Activated T-cell treated with anti-CD3 and anti-CD28 coated beads for 48 hours (primary cell): ENCODE measurements around the gene MAP3K13.
A peak's percentile ranks its signal among the peaks of the same experiment; 100 is the strongest.
"Not testable (repeated sequence)": the region's sequence is repeated elsewhere in the genome, so short reads cannot be mapped to it uniquely, and the experiment has no call there.

Experiments used
- DNase-seq: peaks from one replicate; pipeline ENCODE4 v3.0.0-alpha.2; 2020; ENCODE audit warnings: low read depth

MAP3K13 gene

DNA sequence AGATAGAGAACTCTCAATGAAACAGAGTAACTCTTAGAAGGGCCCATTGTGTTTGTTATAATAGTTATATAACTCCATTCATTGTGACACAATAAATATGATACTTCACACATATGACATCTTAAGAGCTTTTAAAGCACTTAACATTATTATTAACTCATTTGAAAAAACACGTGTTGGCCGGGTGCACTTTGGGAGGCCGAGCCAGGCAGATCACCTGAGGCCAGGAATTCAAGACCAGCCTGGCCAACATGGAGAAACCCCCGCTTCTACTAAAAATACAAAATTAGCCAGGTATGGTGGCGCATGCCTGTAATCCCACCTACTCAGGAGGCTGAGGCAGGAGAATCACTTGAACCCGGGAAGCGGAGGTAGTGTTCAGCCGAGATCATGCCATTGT, 88.5 kb downstream of the MAP3K13 start:
- DNase-seq = not testable (repeated sequence)

DNA sequence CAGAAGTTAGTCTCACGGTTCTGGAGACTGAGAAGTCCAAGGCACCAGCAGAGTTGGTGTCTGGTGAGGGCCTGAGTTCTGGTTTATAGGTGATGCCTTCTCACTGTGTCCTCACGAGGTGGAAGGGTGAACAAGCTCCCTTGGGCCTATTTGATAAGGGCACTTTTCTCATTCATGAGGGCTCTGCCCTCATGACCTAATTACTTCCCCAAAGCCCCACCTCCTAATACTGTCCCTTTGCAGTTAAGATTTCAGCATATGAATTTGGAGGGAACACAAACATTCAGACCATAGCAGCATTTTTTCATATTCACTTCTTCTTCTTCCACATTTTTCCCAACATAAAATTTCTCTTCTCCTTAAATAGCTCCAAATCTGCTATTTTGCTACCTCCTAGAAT, 94.4 kb downstream of the MAP3K13 start:
- no peak for DNase-seq

DNA sequence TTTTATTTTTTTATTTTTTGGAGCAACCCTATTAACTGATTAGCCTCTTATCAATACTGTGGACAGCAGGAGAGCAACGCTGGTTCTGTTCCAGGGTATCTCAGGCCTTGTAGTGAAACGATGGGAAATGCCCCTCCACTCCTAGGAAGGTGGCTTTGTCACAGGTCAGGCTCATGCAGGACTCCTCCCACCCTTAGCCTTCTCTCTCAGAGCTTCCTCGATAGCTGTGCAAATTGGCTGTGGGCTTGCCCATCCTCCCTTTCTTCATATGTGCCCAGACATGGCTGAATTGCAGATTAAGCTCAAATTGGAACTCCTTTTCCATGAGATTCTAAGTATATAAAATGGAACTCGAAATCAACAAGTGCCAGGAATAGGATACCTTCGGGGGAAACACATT, 97.4 kb downstream of the MAP3K13 start:
- no peak for DNase-seq

DNA sequence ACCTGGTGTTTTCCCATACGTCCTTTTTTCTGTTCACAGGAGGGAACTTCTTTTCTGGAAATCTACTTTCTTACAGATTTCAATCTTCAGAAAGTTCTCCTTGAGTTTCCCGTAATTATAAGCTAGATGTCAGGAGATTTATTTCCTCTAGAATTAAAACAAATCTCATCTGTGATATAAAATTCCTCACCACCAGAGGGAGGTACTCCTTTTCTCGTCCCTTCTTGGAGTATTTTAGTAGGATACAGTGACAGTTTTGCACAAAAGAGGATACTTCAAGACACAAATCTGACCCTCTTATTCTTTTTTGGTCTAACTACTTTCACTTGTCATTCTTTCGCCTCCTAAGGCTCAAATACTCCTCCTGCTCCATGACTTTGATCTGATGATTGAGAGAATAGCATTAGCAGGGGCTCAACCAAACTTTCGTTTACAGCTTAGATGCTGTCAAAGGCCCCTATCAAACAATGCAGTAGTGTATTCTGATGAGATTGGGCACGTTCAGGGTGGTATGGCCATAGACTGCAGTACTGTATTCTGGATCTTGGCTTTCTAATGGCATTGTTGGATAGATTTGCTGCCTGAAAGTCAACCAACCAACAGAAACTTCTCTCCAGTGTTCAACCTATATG, 97.9 kb downstream of the MAP3K13 start:
- no peak for DNase-seq

DNA sequence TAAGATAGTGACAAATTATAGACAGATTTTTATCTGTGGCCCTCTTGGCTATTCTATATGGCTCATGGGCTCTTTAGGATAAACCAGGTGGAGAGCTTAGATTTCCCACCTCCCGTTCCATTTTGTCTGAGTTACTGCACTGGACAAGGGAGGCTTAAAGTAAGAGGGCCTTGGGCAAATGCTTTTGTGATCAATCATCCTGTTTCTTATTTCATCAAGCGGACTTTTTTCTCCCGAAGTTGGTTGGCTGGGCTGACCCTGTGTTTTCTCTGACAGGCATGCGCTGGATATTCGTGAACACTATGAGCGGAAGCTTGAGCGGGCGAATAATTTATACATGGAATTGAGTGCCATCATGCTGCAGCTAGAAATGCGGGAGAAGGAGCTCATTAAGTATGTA, 102.5 kb downstream of the MAP3K13 start:
- DNase-seq = no peak

DNA sequence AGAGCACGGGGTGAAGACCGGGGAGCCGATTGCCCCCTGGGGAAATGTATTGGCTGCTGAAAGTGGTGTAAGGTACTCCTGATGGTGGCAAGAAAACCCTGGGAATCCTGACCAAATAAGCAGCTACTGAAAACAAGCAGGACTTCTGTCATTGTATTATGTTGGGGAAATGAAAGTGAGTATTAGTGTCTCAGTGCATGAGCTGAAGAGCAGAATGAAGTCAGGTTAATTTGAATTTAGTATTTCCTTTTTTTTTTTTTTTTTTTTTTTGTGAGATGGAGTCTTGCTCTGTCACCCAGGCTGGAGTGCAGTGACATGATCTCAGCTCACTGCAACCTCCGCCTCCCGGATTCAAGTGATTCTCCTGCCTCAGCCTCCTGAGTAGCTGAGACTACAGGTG, 103.2 kb downstream of the MAP3K13 start:
- not testable (repeated sequence) for DNase-seq

DNA sequence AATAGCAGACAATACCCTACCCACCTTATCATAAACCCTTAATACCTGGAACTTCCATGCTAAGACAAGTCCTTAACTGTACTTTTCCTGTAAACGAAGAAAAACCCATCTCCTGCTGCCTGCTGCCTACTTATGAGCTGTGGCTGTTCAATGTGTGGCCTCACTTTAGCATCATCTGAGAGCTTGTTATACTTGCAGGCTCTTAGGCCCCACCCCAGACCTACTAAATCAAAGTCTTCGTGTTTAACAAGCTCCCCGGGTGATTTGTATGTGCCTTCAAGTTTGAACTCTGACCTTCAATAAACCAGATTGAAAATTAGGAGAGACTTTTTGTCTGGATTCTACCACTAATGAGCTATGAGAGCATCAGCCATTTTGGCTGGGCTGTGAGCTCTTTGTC, 106.6 kb downstream of the MAP3K13 start:
- DNase-seq = no peak

DNA sequence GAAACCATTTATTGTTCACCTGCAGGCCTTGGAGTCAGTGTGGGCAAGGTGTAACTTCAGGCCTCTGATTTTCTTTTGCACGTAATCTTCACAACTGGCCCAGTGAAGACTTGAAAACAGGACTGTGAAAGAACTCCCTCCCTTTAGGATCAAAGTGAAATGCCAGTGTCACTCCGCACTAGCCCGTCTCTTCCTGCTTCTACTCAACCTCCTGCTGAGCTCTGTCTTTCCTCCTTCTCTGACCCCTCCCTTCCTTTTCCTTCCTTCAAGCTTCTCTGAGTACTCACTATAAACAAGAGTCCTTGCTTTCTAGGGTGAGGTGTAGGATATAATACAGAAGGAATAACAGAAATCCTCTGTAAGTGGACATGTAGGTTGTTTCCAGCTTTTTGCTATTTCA, 107.4 kb downstream of the MAP3K13 start:
- no peak for DNase-seq

DNA sequence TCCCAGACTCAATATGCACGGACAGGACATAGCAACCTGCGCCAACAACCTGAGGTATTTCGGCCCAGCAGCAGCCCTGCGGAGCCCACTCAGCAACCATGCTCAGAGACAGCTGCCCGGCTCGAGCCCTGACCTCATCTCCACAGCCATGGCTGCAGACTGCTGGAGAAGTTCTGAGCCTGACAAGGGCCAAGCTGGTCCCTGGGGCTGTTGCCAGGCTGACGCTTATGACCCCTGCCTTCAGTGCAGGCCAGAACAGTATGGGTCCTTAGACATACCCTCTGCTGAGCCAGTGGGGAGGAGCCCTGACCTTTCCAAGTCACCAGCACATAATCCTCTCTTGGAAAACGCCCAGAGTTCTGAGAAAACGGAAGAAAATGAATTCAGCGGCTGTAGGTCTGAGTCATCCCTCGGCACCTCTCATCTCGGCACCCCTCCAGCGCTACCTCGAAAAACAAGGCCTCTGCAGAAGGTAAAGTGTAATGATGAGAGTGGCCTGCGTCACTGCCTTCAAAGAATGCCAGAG, 110.4 kb downstream of the MAP3K13 start:
- no peak for DNase-seq

DNA sequence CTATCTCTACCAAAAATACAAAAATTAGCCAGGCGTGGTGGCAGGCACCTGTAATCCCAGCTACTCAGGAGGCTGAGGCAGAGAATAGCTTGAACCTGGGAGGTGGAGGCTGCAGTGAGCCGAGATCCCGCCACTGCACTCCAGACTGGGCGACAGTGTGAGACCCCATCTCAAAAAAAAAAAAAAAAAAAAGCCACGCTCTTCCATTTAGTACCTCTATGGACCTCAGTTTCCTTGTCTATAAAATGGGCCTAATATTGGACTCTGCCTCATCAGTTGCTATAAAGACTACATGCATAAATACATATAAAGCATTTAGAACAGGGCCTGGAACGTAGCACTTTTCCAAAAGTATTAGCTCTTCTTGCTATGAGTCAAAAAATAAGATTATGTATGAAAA, 112.0 kb downstream of the MAP3K13 start:
- DNase-seq = not testable (repeated sequence)

DNA sequence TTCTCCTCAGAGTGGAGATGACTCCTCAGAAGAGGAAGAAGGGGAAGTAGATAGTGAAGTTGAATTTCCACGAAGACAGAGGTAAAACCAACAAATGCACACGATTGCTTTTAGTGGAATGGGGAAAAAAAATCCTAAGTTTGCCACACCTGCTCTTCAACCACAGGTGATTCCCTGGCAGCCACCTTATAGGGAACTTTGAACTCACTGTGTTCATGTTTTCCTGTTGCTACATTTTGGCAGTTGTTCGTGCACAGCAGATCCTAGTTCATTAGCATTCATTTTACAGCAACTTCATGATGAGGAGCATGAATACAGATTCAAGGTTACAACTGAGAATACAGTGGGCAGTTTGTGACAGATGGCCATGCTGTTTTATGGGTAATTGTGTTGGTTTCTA, 114.4 kb downstream of the MAP3K13 start:
- DNase-seq = no peak

DNA sequence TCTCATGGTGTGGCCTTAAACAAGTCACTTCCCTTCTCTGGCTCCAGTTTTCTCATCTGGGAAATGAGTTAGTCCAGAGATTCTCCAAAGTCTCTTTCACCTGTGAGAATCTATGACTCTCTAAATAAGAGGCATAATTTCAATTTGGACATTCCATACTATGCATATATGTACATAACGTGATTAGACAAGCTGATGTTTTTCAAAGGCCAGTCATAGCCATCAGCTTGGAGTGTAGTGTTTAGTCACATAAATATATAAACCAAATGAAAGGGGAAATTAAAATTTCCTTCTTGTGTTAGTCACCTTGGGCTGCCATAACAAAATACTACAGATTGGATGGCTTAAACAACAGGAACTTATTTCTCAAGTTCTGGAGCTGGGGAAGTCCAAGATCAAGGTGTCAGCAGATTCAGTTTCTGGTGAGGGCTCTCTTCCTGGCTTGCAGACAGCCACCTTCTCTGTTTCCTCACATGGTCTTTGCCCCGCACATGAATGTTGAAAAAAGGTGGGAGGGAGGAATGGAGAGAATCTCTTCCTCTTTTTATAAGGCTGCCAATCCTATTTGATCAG, 116.5 kb downstream of the MAP3K13 start:
- DNase-seq = no peak

DNA sequence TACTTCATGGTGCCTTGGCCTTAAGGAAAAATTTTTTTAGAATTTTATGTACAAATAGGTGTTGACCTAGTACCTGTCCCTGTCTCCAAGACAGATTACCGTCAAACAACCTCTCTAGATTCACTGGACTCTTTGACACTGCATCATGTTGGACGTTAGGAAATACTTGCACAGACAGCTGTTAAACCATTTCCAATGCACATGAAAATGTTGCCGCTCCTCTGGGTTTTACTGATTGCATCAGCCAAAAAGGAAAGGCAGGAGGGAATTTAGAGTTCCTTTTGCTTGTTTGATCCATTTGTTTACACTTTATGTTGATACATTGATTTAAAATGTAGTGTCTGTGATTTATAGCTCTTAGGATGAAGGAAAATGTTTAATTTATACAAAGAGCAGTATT, 121.4 kb downstream of the MAP3K13 start:
- no peak for DNase-seq

DNA sequence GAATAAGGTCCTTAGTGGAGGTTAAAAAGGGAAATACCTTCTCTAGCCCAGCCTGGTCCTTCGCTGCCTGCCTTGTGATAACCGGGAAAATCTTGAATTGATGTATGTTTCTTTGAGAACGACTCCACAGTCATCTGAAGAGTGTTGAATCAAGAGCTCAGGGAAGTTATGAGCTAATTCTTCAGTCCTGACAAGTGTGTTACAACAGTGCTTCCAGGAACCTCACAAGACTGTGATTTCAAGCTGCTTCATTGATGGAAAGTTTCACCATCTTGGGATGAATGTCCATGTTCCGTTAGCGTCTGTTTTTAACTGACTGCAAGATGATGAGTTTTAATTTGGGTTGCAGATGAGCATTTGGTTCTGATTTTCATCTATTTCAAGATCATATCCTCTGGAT, 123.5 kb downstream of the MAP3K13 start:
- no peak for DNase-seq

DNA sequence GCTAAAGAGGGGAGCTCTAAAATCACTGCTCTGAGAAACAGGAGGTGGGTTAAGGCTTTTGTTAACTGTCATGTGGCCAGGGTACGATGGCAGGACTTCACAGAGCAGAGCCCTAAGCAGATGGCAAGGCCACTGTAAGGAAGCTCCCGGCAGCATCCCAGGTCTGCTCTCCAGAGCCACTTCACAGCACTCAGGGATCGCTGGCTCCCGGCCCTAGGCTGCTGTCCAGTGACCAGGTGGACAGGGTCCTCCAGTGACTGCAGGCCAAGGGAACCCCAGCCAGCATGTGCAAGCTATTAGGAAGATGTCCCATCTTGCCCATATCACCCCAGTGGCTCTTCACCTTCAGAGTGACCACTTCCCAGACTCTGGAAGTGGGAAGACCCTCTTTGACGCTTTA, 125.5 kb downstream of the MAP3K13 start:
- no peak for DNase-seq

DNA sequence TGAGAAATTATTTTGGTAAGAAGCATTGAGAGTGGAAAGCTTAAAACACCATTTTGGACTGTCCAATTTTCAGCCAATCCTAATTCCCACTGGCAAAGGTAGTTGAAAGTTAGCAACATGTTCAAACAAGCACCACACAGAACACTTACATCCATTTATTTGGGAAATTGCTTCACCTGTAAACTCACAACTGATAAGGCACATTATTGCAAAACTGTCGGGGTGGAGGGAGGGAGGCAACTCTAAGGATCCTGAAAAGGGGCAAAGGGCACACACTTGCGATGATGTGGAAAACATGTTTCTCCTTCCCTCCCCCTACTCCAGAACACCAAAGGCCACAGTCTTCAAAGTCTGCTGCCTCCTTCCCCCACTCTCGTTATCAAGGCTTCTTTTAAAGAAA, 126.5 kb downstream of the MAP3K13 start:
- DNase-seq = no peak

DNA sequence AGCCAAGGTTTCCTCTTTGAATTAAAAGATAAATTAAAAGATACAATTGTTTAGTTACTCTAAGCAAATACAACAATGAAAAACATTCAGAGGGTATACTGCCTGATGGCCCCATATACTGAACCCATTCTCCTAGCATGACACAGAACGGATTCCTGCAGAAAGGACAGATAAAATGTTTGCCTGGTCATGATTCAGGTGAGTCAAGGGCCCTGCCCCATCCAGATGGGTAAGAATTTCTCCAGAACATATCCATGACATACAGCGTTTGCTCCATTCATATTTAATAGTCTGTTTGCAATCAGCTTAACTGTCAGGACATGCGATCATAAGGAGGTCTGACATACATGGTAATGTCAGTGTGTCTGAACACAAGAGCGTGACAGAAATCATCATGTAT, 127.3 kb downstream of the MAP3K13 start:
- DNase-seq = no peak

DNA sequence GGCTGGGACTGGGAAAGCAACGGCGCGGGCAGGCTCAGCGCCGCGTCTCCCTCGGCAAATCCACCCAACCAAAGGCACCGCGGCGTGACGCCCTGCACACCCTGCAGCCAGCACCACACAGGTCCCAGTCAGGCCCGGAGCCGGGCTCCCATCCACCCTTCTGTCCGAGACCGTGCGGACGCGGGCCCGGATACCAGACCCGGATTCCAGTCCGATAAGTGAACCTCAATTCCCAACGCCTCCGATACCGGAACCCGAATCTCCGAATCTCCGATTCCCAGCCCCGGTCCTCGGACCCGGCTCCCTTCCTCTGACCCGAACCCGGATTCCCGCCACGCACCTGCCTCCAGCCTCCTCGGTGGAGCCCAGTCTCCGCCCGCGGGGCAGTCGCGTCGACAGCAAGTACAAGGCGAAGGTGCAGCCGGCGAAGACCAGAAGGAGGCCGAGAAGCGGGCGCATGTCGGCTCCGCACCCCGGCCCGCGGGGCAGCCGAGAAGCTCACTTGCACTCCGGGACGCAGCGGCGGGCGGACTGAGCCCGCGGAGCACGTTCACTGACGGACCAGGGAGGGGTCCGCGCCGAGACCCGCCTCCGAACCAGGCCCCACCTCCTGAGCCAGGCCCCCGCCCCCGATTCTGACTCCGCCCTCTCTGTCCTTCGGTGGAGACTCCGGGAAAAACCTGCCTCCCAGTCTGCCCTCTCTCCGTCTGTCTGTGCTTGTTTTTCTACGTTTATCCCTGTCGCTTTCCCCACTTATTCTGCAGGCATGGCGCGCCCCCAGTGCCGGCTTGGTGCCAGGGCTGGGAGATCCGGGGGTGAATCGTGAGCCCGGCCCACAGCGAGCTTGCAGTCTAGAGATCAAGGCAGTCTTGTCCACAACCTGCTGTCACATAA, 135.8 kb downstream of the MAP3K13 start, which contains the start of gene TMEM41A:
TMEM41A (minus strand) TSS at position 533 of the 894 bp plus-strand sequence; CDS start at position 459, 74 bp downstream.
- peak; percentile 91 for DNase-seq

DNA sequence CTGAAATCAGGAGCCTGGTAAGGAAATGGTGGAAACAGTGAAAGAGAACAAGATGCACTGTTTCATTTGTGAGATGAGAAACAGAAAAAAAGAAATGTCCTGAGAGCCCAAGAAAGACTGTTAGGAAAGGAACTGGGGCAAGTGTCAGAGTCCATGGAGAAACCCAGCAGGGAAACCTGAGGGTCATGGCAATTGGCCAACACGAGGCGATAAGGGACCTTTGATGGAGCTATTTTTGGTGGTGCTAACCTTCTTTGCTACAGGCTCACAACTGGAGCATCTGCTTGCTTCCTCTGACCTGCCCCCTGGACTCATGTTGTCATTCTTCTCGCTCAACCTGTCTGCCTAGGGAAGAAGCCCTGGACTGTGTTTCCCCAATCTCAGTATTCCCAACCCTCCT, 140.1 kb downstream of the MAP3K13 start:
- DNase-seq = no peak

DNA sequence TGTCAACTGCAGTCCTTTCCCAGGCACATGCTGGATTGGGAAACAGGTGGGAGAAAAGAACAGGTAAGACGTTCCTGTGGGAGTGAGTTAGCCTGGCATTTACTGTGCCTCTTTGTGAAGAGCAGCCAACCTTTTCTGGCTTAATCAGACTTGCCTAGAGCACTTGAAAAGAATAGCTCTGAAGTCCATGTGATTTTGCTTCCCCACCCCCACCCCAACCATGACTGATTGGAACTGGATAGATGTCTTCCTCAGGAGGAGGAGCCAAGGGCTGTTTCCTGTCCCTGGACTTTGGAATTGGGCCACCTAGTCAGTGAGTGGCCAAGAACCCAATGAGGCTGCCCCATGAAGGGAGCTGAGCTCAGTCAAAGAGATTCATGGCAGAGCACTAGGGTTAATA, 140.6 kb downstream of the MAP3K13 start:
- DNase-seq = no peak

DNA sequence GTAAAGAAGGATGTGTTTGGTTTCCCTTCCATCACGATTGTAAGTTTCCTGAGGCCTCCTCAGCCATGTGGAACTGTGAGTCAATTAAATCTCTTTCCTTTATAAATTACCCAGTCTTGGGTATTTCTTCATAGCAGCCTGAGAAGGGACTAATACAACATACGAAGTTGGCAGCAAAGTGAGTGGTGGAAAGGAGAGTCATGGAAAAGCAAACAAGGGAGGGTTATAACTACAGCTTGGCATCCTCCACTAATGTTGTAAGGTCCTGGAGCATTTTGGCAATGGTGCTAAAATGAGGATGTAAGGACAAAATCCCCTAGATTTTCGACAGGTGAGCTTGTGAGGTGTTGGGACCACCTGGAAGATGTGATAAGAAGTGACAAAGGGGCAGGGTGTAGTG, 141.7 kb downstream of the MAP3K13 start:
- DNase-seq = no peak

DNA sequence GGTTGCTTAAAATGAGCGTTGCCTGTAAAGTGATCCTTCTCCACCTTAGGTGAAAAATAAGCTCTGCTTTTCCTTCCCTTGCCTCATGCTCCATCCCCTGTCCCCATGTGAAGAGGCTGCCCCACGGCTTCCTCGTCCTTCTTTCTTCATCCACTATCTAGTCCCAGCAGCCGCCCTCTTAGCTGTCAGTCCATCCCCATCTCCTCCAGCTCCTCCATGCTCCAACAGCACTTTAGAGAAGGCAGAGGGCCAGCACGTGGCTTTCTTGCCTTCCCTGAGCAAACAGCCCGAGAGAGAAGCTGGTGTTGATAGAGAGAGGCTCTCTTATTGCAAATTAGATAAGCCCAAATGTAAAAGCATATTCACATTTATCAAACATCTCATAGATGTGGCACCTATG, 144.9 kb downstream of the MAP3K13 start:
- DNase-seq = no peak
